ENCODE results near the gene SNAI1.

GRCh38 chr20:49995586-49995985 lies 12.8 kb downstream of the SNAI1 start:
- TF ChIP-seq EZH2 (IDR thresholded peaks at IDR 0.05; ENCODE audit: low read length, missing control alignments) (no peak), CTCF (conservative IDR thresholded peaks at IDR 0.05 in 1 of 2, IDR thresholded peaks at IDR 0.05 in 1 of 2; ENCODE audit: low read depth in 1 of 2, low read length in 2 of 2) (no peak)
